Fibroblast of pulmonary artery (primary cell): ENCODE results near the gene ZMAT3.
A peak's percentile ranks its signal among the peaks of the same experiment; 100 is the strongest.
"Not testable (repeated sequence)": the region's sequence is repeated elsewhere in the genome, so short reads cannot be mapped to it uniquely, and the experiment has no call there.

Experiments
- DNase-seq: peaks from one replicate; pipeline ENCODE4 v3.0.0-alpha.2; 2010; ENCODE audit warnings: low read depth
- H3K4me3 ChIP-seq: replicated peaks from 2 replicates; pipeline ENCODE4 v1.5.1; 2011; ENCODE audit warnings: low read depth, mild to moderate bottlenecking, control low read depth, low read length, moderate library complexity
- TF ChIP-seq, protein P1 (sequence below): IDR thresholded peaks from 2 replicates; pipeline ENCODE4 v1.5.1; 2011; ENCODE audit warnings: mild to moderate bottlenecking, control low read depth, low read length, inconsistent platforms; ENCODE audit errors: missing control alignments

ZMAT3 gene

DNA sequence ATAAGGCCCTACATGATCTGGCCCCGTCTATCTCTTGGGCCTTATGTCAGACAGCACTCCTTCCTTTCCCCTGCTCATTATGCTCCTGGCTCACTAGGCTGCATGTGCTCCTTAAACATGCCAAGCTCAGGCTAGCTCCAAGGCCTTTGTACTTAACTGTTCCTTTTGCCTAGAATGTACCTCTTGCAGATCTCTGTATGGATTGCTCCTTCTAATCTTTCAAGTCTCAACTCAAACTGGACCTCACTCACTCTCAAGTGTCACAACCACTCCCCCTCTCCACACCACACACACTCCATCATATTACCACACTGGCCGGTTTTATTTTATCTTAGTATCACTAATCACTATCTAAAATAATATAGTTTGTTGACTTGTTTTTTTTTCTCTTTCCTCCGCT, 36.4 kb downstream of the ZMAT3 start:
- TF ChIP-seq, protein P1, sequence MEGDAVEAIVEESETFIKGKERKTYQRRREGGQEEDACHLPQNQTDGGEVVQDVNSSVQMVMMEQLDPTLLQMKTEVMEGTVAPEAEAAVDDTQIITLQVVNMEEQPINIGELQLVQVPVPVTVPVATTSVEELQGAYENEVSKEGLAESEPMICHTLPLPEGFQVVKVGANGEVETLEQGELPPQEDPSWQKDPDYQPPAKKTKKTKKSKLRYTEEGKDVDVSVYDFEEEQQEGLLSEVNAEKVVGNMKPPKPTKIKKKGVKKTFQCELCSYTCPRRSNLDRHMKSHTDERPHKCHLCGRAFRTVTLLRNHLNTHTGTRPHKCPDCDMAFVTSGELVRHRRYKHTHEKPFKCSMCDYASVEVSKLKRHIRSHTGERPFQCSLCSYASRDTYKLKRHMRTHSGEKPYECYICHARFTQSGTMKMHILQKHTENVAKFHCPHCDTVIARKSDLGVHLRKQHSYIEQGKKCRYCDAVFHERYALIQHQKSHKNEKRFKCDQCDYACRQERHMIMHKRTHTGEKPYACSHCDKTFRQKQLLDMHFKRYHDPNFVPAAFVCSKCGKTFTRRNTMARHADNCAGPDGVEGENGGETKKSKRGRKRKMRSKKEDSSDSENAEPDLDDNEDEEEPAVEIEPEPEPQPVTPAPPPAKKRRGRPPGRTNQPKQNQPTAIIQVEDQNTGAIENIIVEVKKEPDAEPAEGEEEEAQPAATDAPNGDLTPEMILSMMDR: no peak

DNA sequence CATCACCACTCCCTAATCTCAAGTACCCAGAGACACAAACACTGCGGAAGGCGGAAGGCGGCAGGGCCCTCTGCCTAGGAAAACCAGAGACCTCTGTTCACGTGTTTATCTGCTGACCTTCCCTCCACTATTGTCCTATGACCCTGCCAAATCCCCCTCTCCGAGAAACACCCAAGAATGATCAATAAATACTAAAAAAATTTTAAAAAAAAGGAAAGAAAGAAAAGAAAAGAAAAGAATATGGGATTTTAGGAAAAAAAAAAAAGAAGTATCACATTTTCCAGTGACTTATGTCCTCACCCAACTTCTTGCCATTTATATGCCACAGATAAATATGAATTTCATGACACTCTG, 38.3 kb downstream of the ZMAT3 start:
- H3K4me3 ChIP-seq, DNase-seq: not testable (repeated sequence)

More for the DNA sequence above, 36.4 kb downstream of the ZMAT3 start:
- no peak for DNase-seq
- H3K4me3 ChIP-seq: no peak overlapping the region

DNA sequence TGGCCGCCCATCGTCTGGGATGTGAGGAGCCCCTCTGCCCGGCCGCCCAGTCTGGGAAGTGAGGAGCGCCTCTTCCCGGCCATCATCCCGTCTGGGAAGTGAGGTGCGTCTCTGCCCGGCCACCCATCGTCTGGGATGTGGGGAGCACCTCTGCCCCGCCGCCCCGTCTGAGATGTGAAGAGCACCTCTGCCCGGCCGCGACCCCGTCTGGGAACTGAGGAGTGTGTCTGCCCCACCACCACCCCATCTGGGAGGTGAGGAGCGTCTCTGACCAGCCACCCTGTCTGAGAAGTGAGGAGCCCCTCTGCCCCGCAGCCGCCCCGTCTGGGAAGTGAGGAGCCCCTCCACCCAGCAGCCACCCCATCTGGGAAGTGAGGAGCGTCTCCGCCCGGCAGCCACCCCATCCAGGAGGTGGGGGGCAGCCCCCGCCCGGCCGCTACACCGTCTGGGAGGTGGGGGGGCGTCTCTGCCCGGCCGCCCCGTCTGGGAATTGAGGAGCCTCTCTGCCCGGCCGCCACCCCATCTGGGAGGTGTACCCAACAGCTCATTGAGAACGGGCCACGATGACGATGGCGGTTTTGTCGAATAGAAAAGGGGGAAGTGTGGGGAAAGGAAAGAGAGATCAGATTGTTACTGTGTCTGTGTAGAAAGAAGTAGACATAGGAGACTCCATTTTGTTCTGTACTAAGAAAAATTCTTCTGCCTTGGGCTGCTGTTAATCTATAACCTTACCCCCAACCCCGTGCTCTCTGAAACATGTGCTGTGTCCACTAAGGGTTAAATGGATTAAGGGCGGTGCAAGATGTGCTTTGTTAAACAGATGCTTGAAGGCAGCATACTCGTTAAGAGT, 38.9 kb downstream of the ZMAT3 start:
- DNase-seq, H3K4me3 ChIP-seq: not testable (repeated sequence)

DNA sequence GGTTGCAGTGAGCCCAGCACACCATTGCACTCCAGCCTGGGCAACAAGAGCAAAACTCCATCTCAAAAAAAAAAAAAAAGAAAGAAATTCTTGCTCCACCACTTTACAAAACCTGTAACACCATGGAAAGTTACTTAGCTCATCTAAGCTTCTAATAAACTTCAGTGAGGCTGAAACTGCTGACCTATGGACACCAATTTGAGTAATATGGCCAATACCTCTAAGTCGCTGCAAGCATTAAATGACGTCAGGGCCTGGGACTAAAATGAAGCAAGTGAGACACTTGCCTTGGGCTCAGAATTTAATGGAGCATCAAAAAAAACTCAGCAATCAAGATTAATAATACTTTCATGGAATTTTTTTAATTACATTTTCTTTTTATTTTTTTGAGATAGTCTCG, 42.5 kb downstream of the ZMAT3 start:
- TF ChIP-seq, protein P1: no peak
- no peak for DNase-seq
- H3K4me3 ChIP-seq: no peak overlapping the region

DNA sequence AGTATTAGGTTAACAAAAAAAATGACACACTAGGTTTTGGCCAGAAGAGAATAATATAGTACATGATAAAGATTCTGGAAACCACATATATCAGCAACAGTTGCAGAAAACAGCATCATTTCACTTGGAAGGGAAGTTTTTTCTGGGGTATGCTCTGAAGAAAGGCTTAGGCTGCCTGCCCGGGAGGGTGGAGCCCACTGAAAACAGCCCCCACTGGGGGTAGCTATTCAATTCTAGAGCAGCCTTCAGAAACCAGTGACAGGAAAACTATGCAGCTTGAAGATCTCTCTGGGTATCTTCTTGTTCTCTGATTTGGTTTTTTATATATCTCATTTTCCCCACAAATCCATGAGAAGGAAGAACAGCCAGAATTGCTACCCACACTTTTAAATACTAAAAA, 43.2 kb downstream of the ZMAT3 start:
- H3K4me3 ChIP-seq: no peak overlapping the region
- TF ChIP-seq, protein P1: no peak
- DNase-seq: no peak

DNA sequence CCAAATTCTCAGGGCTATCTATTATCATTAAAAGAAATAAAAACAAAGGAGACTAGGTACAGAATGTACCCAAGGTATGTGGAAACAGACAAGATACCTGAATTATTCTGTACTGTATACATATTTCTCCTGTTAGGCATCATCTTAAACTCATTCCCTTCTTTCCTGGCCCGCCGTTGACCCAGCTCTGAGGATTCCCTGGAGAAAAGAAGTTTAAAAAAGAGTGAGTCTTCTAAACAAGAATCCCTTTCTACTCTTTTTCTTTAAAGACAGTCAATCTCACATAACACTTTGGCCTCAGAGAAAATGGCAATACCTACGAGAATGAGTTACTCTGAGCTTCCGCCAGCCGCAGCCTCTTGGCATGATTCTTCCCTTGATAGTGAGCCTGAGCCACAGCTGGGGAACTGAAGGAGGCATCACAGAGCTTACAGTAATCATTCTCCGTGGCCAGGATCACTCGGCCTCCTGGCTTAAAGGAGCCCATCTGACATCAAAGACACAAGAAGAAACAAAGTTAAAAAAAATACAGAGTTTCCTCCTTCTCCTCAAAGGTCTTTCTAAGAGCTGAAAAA, 44.2 kb downstream of the ZMAT3 start:
- TF ChIP-seq, protein P1: no peak
- no peak overlapping the region for H3K4me3 ChIP-seq
- peak; percentile 64 for DNase-seq

DNA sequence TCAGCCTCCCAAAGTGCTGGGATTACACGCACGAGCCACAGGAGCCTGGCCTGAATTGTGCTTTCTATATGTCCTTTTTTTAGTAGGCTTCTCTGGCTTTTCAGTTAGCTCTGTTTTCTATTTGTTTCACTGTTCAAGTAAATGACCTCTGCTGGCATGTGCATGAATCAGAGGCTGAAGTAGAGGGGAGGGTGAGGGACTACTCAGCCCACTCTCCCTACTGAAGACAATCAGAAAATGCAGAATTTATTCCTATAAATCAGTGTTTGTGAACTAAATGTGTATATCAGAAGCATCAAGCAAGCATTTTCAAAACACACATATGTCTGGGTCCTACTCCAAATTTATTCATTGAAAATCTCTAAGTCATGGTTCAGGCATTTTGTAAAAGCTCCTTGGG, 45.0 kb downstream of the ZMAT3 start:
- TF ChIP-seq, protein P1: no peak
- DNase-seq: peak; percentile 39
- no peak overlapping the region for H3K4me3 ChIP-seq

DNA sequence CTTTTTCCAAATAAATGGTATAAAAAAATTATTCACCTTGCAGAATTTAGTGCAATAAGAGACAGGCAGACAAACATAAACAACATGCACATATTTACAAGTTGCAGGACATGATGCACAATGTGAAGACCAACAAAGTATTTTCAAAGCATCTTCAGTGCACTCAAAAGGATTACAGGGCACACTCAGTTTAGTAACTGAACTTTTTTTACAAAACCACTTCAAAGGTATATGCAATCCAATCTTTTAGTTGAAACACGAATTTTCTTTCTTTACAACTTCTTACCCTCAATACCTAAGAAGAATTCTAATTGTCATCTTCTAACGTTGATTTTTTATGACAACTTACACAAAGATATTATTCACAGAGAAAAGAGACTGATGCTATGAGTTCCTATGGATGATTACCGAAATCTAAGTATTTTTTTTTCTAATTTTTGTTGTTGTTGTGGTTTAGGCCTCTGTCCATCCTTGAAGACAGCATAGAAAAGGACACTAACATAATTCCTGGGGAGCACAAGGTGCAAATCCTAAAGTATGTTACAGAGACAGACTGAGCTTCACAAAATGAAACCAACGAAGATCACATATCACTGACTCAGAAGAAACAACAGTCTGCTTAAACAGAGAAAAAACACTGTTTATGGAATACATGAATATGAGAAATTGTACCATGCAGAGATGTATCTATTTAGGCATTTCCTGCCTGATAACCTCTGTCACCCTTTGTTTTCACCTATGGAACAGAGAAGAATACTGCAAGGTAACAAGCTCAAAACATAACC, 50.3 kb downstream of the ZMAT3 start:
- no peak overlapping the region for H3K4me3 ChIP-seq
- DNase-seq: no peak
- TF ChIP-seq, protein P1: no peak
